ENCODE results near the gene CACNA2D4.
A peak's percentile ranks its signal among the peaks of the same experiment; 100 is the strongest.

CACNA2D4 gene

DNA sequence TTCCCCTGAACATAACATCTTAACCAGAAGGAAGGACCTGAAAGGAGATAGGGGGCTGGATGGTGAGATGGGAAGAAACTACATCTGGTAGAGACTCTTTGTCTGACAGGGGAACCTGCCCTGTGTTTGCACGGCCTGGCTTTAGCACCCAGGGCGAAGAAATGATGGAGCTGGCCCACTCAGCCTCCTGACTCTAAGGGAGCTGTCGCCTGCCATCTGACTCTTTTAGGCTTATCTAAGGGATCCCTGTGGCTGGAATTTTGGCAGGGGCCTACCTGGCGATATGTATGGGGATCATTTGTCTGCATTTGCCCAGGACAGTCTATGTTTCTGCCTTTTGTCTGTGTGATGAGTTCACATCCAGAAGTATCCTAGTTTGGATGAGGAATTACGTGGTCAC, 15.6 kb upstream of the CACNA2D4 start:
- no peak for DNase-seq

DNA sequence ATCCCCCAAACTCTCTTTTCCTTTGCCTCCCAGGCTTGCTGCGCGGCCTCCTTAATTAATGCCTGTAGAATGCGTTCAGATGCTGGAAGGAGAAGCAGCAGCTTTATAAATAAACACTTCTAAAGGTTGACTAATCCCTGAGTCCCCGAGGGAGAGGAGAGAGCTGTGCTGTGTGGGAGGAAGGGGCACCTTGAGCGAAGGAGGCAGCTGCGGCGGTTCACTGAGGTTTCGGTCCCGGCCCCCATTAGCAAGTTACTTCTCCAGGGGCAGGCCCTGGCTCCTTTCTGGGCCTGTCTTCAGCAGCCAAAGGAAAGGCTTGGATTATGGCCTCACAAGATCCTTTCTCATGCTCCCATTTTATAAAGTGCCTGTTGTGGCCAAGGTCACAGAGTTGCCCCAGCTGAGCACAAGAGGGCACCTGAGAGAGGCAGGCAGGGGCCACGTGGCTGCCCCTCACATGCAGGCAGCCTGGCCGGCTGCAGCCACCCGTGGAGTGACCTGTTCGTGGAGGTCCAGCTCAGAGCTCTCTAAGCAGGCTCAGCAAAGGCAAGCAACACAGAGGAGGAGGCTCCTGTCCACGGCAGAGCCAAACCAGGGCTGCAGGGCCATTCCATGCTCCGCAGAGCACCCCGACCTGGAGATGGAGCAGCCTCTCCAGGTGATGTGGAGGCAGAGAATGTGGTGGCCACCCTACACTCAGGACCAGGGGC, 15.0 kb upstream of the CACNA2D4 start:
- DNase-seq = no peak

DNA sequence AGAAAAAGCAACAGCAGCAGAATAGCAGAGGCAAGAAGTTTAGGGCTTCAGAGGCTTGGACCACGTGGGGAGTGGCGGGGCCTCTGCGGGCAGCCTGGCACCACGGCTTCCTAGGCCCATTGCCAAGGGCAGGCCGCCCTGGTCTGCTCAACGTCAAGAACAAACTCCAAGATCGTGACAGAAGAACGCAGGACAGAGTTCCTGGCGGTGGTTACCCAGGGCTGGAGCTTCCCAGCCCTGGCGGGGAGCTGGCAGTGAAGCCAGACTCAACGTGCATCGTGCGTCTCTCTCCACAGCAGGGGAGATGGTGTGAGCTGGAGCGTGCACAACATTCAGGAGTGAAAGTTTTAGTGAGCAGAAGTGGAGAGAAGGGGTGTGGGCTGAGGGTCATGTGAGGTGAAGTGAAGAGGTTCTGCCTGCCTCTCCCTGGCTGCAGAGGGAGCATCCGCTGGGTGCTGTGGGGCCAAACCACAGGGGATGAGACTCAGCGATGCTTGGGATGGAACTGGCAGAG, 13.9 kb upstream of the CACNA2D4 start:
- no peak for DNase-seq

DNA sequence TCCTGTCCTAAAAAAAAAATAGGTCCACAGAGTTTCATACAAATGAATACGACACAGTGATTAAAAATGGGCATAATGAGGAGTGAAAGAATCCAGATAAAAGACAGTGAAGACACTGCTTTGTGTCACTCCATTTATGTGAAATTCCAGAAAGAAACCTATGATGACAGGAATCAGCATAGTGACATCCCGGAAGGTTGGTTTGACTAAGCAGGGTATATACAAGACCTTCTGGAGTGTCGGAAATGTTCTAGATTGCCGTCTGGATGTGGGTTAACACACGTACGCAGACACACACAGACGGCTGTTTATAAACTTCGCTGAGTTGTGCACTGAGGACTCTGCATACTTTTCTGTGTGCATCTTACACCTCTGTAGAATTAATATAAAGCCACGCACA, 13.2 kb upstream of the CACNA2D4 start:
- no peak for DNase-seq

DNA sequence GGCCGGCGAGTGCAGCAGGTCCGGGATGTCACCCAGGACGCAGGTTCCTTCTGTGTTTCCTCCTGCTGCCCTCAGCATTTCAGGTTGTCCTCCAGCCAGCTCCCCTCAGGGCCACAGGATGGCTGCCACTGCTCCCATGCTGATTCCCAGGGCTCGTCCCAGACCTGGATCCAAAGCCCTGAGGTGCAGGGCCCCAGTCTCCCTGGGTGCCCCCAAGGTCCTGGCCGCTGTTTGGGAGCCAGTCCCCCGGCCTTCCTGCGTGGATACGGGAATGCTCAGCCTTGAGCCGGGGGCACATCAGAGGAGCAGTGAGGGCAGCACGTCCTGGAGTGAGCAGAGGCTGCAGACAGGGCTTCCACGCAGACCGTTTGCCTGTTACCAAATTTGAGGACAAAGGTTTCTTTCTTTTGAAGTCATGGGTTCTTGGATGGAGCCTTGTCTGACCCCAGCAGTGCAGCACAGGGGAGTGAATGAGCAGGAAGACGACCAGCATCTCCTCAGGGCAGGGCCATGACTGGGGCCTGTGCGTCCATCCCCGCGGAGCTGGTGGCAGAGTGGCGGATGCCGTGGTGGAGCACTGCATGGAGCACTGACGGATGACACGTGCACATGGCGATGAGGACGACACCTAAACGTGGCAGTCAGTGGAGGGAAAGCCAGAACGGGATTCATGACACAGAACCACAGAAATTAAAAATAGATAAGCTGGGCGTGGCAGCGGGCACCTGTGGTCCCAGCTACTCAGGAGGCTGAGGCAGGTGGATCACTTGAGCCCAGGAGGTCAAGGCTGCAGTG, 12.5 kb upstream of the CACNA2D4 start:
- peak; percentile 48 for DNase-seq

DNA sequence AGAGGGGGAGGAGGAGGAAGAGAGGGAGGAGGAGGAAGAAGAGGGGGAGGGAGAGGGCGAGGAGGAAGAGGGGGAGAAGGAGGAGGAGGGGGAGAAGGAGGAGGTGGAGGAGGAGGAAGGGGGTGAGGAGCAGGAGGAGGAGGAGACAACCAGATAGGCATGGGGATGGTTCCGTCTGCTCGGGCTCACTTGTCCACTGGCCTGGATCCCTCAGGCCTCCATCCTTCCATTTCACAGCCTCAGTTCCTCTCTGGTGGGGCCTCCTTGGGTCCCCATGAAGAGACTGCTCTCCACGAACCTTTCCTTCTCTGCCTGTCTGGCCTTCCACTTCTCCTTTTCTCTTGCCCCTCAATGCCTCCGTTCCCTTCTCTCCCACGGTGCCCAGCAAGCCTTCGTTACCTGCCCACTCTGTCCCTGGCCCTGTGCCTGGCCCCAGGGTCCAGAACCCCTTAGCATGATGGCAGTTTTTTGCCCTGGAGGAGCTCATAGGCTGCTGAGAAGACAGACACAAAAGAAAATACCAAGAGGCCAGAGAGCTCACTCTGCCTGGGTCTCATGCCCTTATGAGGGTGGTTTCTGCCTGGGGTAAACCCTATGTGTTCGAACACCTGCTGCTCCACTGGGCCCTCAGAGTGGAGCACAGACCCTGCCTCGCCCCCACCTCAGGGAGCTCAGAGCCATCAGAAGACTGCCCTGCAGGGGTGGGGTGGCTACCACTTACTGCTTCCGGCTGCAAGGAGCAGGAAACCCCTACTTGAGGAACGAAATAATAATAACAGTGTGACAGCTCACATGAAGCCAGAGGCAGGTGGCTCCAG, 11.7 kb upstream of the CACNA2D4 start:
- DNase-seq = peak; percentile 33

DNA sequence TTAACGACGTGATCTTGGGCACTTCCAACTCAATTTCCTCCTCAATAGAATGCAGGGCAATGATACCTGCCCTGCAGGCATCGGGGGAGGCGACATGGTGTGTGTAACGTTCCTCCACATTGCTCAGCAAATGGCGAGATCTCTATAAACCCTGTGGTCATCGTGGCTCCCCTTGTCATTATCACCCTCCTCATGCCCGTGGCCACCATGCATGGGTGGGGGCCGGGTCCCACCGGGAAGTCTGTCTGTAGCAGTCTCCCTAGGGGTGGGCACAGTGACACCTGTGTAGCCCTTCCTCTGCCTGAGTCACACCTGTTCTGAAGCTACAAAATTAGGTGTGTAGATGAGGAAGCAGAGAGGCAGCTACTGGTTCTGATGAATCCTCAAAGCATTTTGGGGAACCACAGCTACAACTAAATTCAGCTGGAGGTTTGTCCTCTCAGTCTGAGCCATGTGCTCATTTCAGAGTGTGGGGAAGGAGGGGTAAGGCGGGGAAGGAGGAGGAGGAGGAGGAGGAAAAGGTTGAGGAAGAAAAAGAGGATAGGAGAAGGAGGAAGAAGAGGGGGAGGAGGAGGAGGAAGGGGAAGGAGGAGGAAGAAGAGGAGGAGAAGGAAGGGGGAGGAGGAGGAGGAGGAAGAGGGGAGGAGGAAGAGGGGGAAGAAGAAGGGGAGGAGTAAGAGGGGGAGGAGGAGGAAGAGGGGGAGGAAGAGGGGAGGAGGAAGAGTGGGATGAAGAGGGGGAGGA, 11.0 kb upstream of the CACNA2D4 start:
- peak; percentile 57 for DNase-seq

DNA sequence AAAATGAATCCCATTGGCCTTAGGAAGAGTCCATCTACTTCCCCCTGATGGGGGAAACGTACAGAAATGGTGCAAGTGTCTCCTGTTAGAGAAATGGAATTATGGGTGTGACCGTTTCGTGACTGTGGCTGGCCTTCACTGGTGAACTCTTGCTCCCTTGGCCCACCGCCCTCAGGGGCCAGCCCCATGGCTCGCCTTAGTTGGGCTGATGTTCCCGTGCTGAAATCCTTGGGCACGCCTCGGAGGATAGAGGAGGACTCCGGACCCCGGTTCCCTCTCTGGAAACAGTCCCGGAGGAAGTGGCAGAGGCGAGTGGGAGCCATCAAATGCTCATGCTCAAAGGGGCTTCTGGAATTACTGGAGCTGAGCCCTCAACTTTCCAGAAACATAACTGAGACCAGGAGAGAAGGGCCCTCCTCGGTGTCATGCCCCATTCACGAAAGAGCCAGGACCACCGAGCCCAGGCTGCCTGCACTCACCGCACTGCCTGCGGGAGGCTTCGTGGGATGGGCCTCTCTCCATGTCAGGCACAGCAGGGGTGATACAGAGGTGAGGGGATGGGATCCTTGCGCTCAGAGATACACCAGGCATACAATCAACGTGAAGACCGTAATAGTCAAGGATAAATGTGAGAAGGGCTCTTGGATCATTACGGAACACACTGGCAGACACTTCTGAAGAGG, 10.1 kb upstream of the CACNA2D4 start:
- DNase-seq = peak; percentile 53

DNA sequence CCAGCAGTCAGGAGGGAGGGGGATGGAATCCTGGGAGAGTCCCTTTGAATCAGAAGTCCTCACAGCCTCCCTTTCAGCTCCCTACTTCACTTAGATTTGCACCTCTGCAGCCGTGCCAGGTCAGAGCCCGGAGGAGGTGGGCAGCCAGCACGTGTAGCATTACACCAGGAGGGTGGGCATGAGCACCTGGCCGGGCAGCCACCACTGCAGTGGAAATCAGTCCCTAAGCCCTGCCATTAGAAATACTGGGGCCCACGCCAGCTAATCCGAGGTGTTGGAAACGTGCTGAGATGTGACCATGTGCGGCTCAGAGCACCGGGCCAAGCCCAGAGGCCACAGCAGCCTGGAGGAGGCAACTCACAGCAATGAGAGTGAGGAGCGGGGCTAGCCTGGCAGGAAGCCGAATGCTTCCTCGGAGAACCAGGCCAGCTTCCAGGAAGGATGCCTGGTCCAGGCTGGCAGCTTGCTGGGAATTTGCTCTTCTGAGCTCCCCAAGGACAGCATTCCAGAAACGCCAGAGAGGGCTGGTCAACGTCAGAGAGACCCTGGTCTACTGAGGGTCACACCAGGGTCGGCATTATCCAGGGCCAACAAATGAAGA, 9.4 kb upstream of the CACNA2D4 start:
- peak; percentile 59 for DNase-seq

DNA sequence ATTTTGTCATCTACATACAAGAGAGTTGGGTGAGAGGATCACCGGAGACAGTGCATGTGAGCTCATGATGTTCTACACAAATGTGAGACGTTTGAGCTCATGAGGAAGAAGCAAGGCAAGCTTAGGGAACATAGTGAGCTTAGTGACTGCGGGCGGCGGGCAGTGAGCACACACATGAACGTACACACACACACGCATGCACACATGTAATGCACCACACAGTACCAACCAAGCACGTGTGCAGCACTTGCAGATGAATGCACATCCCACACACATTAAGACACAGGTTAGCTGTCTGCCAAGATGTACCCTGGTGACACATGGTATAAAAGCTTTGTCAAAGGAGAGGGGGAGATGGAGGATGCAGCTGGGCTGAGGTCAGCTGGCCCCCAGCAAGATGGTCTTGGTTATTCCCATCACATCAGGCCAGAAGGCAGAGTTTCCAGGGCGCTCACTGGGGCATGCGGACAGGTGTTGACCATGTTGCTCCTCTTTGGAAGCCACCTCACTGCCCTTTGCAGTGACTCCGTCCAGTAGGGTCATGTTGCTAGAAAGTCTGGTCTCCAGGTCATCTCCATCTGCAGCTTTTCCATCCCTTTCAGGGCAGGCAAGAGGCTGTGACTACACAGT, 8.7 kb upstream of the CACNA2D4 start:
- peak; percentile 46 for DNase-seq

DNA sequence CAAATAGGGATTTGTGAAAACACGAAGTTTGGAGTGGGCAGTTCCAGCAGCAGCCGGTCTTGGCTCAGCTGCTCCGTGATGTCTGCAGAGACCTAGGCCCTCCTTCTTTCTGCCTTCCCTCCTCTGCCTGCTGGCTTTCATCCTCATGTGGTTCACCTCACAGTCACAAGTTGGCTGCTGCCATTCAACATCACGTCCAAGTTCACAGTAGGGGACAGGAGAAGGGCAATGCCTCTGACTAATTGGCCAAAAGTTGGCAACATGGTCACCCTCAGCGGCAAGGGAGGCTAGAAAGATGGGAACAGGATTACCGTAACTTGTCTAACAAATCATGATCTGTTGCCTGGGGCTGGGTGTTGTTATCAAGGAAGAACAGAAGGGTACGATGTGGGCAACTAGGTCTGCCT, 7.8 kb upstream of the CACNA2D4 start:
- no peak for DNase-seq

DNA sequence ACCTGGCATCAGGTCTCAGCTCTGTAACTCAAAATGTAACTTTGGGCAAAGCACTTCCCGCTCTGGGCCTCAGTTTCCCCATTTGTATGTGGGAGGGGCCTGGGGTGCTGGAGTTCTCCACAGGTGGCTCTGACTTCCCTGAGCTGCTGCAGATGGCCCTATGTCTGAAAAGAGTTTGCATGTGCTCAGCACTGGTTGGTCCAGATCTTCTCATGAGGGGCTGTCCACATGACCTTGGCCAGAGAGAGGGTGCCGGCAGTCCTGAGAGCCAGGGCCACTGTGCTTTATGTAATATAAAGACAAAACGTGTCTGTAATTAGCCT, 7.2 kb upstream of the CACNA2D4 start:
- no peak for DNase-seq

DNA sequence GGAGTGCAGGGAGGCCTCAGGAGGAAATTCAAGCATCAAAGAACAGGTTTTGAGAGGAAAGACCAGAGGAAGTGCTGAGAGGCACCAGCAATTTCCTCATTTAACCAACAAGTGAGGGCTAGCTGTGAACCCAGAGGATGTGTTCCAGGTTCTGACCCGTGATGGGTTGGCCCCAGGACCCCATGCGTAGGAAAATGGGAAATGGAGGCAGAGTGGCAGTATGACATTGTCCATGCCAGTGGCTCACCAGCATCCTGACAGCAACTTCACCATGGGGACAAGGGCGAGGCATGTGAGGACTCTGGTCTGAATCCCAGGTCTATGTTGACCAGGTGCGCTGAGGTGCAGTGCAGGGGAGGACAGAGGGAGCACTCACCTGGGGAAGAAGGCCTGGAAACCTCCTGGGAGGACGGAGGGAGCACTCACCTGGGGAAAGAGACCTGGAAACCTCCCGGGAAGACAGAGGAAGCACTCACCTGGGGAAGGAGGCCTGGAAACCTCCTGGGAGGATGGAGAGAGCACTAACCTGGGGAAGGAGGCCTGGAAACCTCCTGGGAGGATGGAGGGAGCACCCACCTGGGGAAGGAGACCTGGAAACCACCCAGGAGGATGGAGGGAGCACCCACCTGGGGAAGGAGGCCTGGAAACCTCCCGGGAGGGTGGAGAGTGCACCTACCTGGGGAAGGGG, 6.7 kb upstream of the CACNA2D4 start:
- peak; percentile 59 for DNase-seq

DNA sequence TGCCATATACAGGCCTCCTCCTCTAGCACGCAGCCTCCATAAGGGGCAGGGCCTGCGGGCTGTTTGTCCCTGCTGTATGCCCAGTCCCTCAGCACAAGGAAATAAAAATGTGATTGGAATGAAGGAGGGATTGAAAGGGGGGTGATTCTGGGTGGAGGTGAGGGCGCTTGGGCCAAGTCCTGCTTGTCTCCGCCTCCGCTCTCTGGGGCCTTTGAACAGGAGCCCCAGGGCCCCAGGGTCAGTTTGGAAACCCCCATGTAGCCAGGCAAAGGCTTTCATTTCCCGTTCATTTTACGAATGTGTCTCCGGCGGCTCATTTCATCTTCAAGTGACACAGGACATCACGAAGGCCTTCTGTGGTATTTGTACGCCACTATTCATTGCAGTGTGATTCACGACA, 4.5 kb upstream of the CACNA2D4 start:
- DNase-seq = peak; percentile 37

DNA sequence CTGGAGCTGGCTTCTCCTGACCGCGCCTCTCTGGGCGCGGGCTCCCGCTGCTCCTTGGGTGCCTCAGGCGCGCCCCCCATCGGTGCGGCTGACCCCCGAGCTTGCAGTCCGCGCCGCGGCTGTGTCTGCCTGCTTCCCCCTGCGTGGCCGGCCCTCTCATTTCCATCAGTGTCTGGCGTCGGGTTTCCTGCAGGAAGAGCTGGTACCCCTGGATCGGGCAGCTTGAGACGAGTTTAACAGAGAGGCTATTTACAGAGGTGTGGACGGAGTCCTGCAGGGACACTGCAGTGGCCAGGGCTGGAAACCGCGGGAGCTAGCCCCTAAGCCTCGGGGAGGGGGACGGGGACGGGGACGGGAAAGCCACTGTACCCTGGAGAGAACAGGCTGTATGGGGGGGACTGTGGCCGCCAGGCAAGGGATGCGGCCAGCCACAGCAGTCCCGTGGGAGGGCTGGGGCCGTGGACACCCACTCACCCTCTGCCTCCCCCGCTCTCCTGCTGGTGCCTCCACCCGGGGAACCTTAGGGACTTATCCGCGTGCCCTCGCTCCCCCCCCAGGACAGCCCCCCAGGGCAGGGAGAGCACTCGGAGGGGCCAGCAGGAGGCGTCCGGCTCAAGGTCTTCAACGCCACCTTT, 3.7 kb upstream of the CACNA2D4 start:
- peak; percentile 50 for DNase-seq

DNA sequence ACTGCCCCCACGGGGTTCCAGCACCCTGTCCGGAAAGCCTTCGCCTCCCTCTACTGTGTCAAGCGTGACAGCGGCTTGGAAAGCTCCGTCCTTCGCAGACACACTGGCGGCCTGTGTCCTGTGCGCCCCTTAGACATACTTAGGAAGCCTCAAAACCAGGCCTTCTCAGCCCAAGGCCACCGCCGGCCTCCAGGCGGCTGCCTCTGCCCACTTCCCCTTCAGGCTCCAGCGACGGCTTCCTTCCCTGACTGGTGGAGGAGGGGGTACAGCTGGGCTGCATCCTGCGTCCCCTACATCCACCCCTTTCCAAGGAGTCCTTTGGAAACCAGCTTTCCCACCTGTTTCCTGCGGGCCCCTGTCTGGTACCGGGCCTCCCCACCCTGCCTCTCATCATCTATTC, 2.5 kb upstream of the CACNA2D4 start:
- peak; percentile 27 for DNase-seq

DNA sequence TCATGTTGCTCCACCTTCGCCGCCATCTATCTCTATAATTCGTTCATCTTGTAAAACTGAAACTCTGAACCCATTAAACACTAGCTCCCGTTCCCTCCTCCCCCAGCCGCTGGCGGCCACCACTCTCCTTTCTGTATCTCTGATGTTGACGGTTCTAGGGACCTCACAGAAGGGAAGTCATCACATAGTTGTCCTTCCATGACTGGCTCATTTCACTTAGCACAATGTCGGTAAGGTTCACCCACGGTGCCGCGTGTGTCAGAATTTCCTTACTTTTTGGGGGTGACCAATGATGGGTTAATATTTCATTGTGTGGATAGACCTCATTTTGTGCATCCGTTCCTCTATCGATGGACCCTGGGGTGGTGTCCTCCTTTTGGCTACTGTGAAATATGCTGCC, 2.0 kb upstream of the CACNA2D4 start:
- DNase-seq = no peak

DNA sequence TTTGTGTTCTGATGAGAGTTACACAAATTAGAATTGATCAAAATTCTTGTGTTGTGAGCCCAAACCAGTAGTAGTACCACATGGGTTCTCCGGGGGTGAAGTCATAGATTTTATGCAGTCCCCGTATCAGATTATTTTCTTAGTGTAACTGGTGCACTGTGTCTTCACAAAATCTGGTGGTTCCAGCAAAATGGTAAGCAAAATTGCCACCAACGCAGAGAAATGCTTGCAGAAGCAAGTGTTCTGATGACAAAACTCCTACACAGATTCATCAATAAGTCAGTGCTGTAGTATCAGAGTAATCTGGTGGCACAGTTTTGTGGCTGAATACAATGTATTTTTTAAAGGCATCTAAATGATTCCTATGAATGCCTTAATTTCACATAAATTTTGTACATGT, 1.3 kb upstream of the CACNA2D4 start:
- DNase-seq = no peak

DNA sequence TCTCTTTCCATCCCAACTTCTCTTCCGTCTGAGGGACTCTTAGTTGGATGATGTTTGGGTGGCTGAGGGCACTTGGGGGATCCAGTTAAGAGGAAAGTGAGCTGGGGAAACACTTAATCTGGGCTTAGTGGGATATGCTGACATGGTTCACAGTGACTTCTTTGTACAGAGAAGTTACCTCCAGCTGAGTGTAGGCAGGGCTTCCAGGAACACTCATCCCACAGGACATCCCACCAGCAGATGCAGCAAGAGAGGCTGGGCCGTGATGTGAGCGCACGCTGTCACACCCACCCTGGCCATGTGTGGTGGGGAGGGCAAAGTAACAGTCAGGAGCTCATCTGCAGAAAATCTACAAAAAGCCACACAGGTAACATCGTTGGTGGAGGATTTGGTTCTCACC, 832 bp upstream of the CACNA2D4 start:
- no peak for DNase-seq

DNA sequence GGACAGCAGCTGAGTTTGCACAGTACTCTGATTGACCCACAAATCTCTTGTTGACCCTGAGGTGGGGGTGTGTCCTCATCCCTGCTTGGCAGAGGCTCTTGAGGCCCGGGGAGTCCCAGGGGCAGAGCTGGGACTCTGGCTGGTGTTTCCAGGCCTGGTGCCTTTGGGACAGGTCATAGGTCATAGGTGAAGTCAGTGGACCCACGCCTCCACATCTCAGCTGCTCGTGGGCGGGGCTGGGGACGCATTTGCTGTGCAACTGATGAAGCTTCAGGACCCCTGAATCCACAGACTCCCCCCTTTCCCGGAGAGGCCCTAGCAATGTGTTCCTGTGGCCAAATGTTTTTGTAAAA, 408 bp upstream of the CACNA2D4 start:
- no peak for DNase-seq

Data from activated effector memory CD4-positive, alpha-beta T cell treated with anti-CD3 and anti-CD28 coated beads, Interleukin-2, amount 50 U/mL, for 16 hours (primary cell).